Mammary epithelial cell (primary cell): ENCODE measurements around the gene LIMK2.

ENCODE experiments used
- EZH2 ChIP-seq: IDR thresholded peaks from 2 replicates; pipeline ENCODE4 v1.6.1; 2012; ENCODE audit warnings: low read length, inconsistent platforms, borderline replicate concordance
- TF ChIP-seq, protein P1 (sequence below), 2 donors: IDR thresholded peaks in 1 of 2; conservative IDR thresholded peaks in 1 of 2; 2 replicates each; pipeline ENCODE4 v1.5.1; 2011 to 2012; ENCODE audit warnings: inconsistent platforms in 2 of 2, low read length in 2 of 2, mild to moderate bottlenecking in 2 of 2, control low read depth in 1 of 2, low read depth in 1 of 2; ENCODE audit not compliant: insufficient read depth in 1 of 2; ENCODE audit errors: extremely low read depth in 1 of 2

DNA sequence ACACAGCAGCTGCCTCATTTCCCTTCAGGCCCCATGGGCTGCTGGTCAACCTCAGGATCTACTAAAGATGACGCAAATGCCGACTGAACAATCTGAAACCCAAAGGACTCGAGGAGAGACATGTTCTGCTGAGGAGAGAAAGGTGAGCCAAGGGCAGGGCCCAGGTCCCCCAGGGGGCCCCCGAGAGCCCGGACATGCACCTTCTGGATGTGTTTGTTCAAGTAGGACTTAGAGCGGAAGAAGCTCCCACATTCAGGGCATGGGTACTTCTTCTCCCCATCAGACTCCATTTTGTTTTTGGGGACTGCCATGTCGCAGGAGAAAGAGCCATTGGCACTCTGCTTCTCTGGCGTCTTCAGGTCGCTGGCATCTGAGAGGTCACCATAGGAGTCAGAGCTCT, 114.8 kb downstream of the LIMK2 start:
- TF ChIP-seq, protein P1, sequence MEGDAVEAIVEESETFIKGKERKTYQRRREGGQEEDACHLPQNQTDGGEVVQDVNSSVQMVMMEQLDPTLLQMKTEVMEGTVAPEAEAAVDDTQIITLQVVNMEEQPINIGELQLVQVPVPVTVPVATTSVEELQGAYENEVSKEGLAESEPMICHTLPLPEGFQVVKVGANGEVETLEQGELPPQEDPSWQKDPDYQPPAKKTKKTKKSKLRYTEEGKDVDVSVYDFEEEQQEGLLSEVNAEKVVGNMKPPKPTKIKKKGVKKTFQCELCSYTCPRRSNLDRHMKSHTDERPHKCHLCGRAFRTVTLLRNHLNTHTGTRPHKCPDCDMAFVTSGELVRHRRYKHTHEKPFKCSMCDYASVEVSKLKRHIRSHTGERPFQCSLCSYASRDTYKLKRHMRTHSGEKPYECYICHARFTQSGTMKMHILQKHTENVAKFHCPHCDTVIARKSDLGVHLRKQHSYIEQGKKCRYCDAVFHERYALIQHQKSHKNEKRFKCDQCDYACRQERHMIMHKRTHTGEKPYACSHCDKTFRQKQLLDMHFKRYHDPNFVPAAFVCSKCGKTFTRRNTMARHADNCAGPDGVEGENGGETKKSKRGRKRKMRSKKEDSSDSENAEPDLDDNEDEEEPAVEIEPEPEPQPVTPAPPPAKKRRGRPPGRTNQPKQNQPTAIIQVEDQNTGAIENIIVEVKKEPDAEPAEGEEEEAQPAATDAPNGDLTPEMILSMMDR (conservative IDR thresholded peaks at IDR 0.05 in 1 of 2, IDR thresholded peaks at IDR 0.05 in 1 of 2; ENCODE audit: extremely low read depth in 1 of 2, insufficient read depth in 1 of 2, low read depth in 1 of 2, low read length in 2 of 2): no peak
- no peak for TF ChIP-seq EZH2
